A549 (cell line): Measurements from ENCODE around the gene PPY.

Experiments used
- ESRRA ChIP-seq: fragments of 150-350 bp; IDR thresholded peaks from 2 replicates; pipeline ENCODE4 v1.6.1; 2014; ENCODE audit warnings: mild to moderate bottlenecking, low read length, borderline replicate concordance
- POLR2A ChIP-seq: IDR thresholded peaks from 2 replicates; pipeline ENCODE4 v1.6.1; 2012; ENCODE audit warnings: mild to moderate bottlenecking, low read length
- TF ChIP-seq, protein P1 (sequence below): fragments of >200 bp; sonication (Bioruptor Twin); formaldehyde crosslinking; IDR thresholded peaks from 3 replicates; pipeline ENCODE4 v1.5.1; 2016
- TF ChIP-seq, protein P2 (sequence below): IDR thresholded peaks from 2 replicates; pipeline ENCODE4 v1.6.1; 2012

DNA sequence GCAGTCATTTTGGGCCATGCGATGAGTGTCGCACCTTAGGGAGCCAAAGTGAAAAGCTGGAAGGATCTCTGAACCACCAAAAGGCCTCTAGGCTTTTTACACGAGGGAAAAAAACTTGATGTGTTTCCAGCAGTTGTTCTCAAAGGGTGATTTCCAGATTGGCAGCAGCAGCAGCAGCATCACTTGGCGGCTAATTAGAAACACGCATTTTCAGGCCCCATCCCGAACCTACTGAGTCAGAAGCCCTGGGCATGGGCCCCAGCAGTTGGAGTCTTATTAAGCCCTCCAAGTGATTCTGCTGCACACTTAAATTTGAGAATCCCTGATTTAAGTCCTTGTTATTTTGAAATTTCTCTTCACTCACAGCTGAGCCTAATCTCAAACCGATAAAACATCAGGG, 36.7 kb upstream of the PPY start:
- TF ChIP-seq, protein P1, sequence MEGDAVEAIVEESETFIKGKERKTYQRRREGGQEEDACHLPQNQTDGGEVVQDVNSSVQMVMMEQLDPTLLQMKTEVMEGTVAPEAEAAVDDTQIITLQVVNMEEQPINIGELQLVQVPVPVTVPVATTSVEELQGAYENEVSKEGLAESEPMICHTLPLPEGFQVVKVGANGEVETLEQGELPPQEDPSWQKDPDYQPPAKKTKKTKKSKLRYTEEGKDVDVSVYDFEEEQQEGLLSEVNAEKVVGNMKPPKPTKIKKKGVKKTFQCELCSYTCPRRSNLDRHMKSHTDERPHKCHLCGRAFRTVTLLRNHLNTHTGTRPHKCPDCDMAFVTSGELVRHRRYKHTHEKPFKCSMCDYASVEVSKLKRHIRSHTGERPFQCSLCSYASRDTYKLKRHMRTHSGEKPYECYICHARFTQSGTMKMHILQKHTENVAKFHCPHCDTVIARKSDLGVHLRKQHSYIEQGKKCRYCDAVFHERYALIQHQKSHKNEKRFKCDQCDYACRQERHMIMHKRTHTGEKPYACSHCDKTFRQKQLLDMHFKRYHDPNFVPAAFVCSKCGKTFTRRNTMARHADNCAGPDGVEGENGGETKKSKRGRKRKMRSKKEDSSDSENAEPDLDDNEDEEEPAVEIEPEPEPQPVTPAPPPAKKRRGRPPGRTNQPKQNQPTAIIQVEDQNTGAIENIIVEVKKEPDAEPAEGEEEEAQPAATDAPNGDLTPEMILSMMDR = no peak
- TF ChIP-seq POLR2A (no peak), ESRRA (no peak)
- TF ChIP-seq, protein P2, sequence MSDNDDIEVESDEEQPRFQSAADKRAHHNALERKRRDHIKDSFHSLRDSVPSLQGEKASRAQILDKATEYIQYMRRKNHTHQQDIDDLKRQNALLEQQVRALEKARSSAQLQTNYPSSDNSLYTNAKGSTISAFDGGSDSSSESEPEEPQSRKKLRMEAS = no peak
